Hepatocyte (in vitro differentiated cells): ENCODE data around the gene STMN3.

ENCODE experiments used
- CTCF ChIP-seq: fragments of 200-600 bp; sonication (generic); IDR thresholded peaks from 2 replicates; pipeline ENCODE4 v1.5.1; 2016; ENCODE audit warnings: antibody characterized with exemption, mild to moderate bottlenecking; ENCODE audit not compliant: poor library complexity
- EZH2phosphoT487 ChIP-seq: fragments of 200-600 bp; sonication (generic); IDR thresholded peaks from one replicate; pipeline ENCODE4 v1.6.1; 2018; ENCODE audit warnings: antibody characterized with exemption, mild to moderate bottlenecking, low read depth, moderate library complexity; ENCODE audit not compliant: unreplicated experiment, severe bottlenecking

GRCh38 chr20:63617092-63617875 is 35.9 kb downstream of the STMN3 start:
- TF ChIP-seq CTCF, result no peak
- no peak for TF ChIP-seq EZH2phosphoT487
